ENCODE measurements around the gene SHANK1. TPM values are rescaled to one million over a fixed set of nuclear protein-coding genes. Genes with fewer than 3 reads are reported as not detected.

SHANK1 gene
- total and polyA plus RNA-seq, 8 donors, result 0.06 to 0.69 (median 0.19) TPM; not detected in 1

DNA sequence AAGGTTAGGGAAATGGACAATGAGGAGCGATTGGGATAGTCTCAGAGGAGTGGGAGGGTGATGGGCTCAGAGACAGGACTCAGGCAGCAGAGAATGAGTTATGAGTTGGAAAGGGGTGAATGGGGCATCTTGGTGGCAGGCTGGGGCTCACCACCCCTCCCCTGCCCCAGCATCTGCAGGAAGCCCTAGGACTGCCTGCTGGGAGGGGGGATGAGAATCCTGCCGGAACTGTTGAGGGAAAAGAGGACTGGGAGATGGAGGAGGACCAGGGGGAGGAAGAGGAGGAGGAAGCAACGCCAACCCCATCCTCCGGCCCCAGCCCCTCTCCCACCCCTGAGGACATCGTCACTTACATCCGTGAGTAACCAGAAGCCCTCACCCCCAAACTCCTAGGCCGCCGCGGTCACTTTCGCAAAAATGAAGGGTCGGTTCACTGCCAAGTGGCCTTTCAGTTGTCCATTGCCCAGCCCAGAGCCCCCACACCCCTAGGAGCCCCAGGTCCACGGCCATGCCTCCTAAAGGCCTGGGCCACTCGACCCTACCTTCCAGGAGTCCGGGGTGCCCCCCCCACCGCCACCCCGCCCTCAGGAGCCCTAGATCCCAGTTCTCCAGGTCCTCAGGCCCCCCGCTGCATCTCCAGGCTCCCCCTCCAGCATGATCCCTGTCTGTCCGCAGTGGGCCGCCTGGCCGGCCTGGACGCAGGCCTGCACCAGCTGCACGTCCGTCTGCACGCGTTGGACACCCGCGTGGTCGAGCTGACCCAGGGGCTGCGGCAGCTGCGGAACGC is 4.3 kb upstream of the SHANK1 start:
- 8 to 9% methylated on average over 29 to 31 of the region's 31 CpGs for WGBS, 2 donors

GRCh38 chr19:50723069-50723468 is 3.5 kb upstream of the SHANK1 start, which contains the start of gene CLEC11A:
CLEC11A (plus strand) TSS chr19:50723364; CDS start chr19:50723526, 162 bp downstream.
- Histone ChIP-seq H3K4me3 (peak within 1 kb of the TSS in 3 of 4 donors; percentile 37 to 57 (median 55)), H3K27ac (peak within 1 kb of the TSS in 3 of 4 donors; percentile 28 to 72 (median 44)), H3K4me1 (peaks cover 0 to 5% (median 4%) of the 10 kb centered on the region in 3 donors), H3K9me3 (no peaks in the 10 kb centered on the region), H3K36me3 (no peaks in the 10 kb centered on the region), H3K27me3 (no peaks in the 10 kb centered on the region)
- TF ChIP-seq, protein P1, sequence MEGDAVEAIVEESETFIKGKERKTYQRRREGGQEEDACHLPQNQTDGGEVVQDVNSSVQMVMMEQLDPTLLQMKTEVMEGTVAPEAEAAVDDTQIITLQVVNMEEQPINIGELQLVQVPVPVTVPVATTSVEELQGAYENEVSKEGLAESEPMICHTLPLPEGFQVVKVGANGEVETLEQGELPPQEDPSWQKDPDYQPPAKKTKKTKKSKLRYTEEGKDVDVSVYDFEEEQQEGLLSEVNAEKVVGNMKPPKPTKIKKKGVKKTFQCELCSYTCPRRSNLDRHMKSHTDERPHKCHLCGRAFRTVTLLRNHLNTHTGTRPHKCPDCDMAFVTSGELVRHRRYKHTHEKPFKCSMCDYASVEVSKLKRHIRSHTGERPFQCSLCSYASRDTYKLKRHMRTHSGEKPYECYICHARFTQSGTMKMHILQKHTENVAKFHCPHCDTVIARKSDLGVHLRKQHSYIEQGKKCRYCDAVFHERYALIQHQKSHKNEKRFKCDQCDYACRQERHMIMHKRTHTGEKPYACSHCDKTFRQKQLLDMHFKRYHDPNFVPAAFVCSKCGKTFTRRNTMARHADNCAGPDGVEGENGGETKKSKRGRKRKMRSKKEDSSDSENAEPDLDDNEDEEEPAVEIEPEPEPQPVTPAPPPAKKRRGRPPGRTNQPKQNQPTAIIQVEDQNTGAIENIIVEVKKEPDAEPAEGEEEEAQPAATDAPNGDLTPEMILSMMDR (IDR thresholded peaks at IDR 0.05), result no peak
- intact Hi-C loops (cut with DNase I), result no loop called here
- ATAC-seq (no peak), FAIRE-seq (no peak), DNase-seq (peak in 2 of 6 donors; percentile 14 to 23)
- 27 to 36% methylated on average over 15 of the region's 15 CpGs for WGBS, 2 donors

More for the DNA sequence above, 4.3 kb upstream of the SHANK1 start:
- Histone ChIP-seq H3K4me1 (peaks cover 0 to 5% (median 4%) of the 10 kb centered on the region in 3 donors), H3K27ac (peak overlapping the region in 3 of 4 donors; percentile 28 to 72 (median 44)), H3K9me3 (no peaks in the 10 kb centered on the region), H3K4me3 (peak overlapping the region; percentile 23 to 57 (median 46)), H3K36me3 (no peaks in the 10 kb centered on the region), H3K27me3 (no peaks in the 10 kb centered on the region)
- intact Hi-C loops (cut with DNase I), result no loop called here
- TF ChIP-seq, protein P1 (IDR thresholded peaks at IDR 0.05), result no peak
- FAIRE-seq (no peak), DNase-seq (peak in 2 of 6 donors; percentile 9 to 30), ATAC-seq (no peak)

- DNase-seq, result no peak
- no peak for FAIRE-seq
- intact Hi-C loops (cut with DNase I), result no loop called here
- no peak for ATAC-seq
- TF ChIP-seq, protein P1 (IDR thresholded peaks at IDR 0.05), result no peak
- peaks cover 0 to 5% (median 4%) of the 10 kb centered on the region in 3 donors for H3K4me1 ChIP-seq
- H3K27ac ChIP-seq, result no peak overlapping the region
- no peaks in the 10 kb centered on the region for H3K27me3 ChIP-seq
- no peak overlapping the region for H3K4me3 ChIP-seq
- no peaks in the 10 kb centered on the region for H3K9me3 ChIP-seq
- no peaks in the 10 kb centered on the region for H3K36me3 ChIP-seq
- 41 to 48% methylated on average over 15 of the region's 15 CpGs for WGBS, 2 donors
Observed at GRCh38 chr19:50722201-50723013, 2.8 kb upstream of the SHANK1 start.

- H3K4me3 ChIP-seq, result no peak overlapping the region
- intact Hi-C loops (cut with DNase I), result no loop called here
- ATAC-seq (no peak), FAIRE-seq (no peak), DNase-seq (no peak)
- H3K36me3 ChIP-seq, result no peaks in the 10 kb centered on the region
- H3K27me3 ChIP-seq, result peaks cover 0 to 5% (median 0%) of the 10 kb centered on the region in 4 donors
- WGBS, 2 donors, result 49 to 59% methylated on average over 10 of the region's 10 CpGs
- TF ChIP-seq, protein P1 (IDR thresholded peaks at IDR 0.05), result no peak
- no peaks in the 10 kb centered on the region for H3K9me3 ChIP-seq
- H3K27ac ChIP-seq, result no peak overlapping the region
- H3K4me1 ChIP-seq, result peaks cover 0 to 5% (median 4%) of the 10 kb centered on the region in 3 donors
Observed at GRCh38 chr19:50721441-50722137, 2.0 kb upstream of the SHANK1 start.

All from pancreas (tissue), 10 donors.